Epithelial cell of proximal tubule (primary cell): ENCODE data around the gene PELI2. TPM values are rescaled to one million over a fixed set of nuclear protein-coding genes. Genes with fewer than 3 reads are reported as not detected.
A peak's percentile ranks its signal among the peaks of the same experiment; 100 is the strongest.

ENCODE experiments used
- DNase-seq: peaks from one replicate; pipeline ENCODE4 v3.0.0-alpha.2; 2011; ENCODE audit warnings: low read depth
- H3K4me3 ChIP-seq: 2 replicates; pipeline ENCODE4 v1.5.1; 2011; ENCODE audit warnings: low read depth, mild to moderate bottlenecking, low read length
- total RNA-seq: library from RNA; depleted of rRNA; stranded (reverse); fragments of >200 nt; gene quantifications from 2 replicates; pipeline ENCODE4 v1.2.3, GENCODE V29; 2015
- TF ChIP-seq, protein P1 (sequence below): conservative IDR thresholded peaks from 2 replicates; pipeline ENCODE4 v1.5.1; 2012; ENCODE audit warnings: low read depth, mild to moderate bottlenecking, low read length

PELI2 gene
- total RNA-seq, 1 donor from 2014 or later = 6.6 TPM

- DNase-seq = no peak
- TF ChIP-seq, protein P1, sequence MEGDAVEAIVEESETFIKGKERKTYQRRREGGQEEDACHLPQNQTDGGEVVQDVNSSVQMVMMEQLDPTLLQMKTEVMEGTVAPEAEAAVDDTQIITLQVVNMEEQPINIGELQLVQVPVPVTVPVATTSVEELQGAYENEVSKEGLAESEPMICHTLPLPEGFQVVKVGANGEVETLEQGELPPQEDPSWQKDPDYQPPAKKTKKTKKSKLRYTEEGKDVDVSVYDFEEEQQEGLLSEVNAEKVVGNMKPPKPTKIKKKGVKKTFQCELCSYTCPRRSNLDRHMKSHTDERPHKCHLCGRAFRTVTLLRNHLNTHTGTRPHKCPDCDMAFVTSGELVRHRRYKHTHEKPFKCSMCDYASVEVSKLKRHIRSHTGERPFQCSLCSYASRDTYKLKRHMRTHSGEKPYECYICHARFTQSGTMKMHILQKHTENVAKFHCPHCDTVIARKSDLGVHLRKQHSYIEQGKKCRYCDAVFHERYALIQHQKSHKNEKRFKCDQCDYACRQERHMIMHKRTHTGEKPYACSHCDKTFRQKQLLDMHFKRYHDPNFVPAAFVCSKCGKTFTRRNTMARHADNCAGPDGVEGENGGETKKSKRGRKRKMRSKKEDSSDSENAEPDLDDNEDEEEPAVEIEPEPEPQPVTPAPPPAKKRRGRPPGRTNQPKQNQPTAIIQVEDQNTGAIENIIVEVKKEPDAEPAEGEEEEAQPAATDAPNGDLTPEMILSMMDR = no peak
Observed at GRCh38 chr14:56338674-56339073, 220.5 kb downstream of the PELI2 start.

GRCh38 chr14:56339855-56340701 lies 221.9 kb downstream of the PELI2 start:
- no peak overlapping the region for H3K4me3 ChIP-seq
- TF ChIP-seq, protein P1 = peak; percentile 94
- DNase-seq = peak; percentile 88

More at GRCh38 chr14:56338674-56339073, 220.5 kb downstream of the PELI2 start:
- no peak overlapping the region for H3K4me3 ChIP-seq

DNA sequence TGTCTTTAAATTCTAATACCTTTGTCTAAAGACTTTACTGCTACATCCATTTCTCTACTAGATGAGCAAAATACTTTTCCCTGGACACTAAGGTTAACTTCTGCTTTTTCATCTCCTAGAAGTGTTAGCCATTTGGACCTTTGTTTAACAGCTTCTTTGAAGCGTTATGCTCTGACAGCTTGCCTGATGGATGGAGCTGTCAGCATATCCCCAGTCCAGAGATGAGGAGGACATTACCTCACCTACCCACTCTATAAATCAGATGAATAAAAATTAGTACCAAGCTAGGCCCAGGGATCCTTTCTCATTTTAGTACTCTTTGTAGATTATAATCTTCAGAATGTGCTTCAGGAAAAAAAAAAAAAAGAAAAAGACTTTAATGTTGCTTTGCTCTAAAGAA lies 222.7 kb downstream of the PELI2 start:
- TF ChIP-seq, protein P1 = no peak
- H3K4me3 ChIP-seq = no peak overlapping the region
- no peak for DNase-seq

DNA sequence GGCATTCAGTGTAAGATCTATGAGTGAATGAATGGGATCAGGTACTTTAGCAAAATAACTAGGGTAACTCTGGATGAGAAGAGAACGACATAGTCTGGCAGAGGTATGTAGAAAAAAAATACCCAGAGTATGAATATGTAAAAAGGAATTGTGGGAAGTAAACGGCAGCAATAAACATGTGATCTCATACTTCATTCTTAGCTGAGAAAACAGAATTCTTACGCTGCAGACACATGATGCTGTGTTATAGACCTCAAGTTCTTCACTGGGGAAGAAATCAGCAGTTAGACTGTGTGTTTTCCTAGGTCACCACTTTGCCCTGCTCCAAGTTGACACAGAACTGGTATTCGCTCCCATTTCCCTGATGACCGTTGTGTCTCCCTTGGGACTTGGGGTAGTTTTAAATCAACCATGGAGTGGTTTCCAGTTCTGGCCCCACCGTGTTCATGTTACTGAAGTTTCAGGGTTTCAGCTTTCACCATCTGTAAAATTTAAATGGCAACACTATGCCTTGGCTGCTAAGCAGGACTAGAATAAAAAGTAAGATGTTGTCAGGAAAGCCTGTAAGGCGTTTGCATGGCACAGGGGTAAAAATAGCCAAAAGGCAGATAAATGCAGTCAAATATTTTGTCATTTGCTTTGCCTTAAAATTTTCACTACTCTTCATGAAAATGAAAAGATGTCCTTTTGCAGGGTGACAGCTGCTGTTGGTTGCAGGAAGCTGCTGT lies 223.7 kb downstream of the PELI2 start:
- TF ChIP-seq, protein P1 = no peak
- H3K4me3 ChIP-seq = no peak overlapping the region
- DNase-seq = no peak

- DNase-seq = no peak
- H3K4me3 ChIP-seq = no peak overlapping the region
- TF ChIP-seq, protein P1 = no peak
Observed at GRCh38 chr14:56342494-56342942, 224.3 kb downstream of the PELI2 start.

- TF ChIP-seq, protein P1 = no peak
- no peak overlapping the region for H3K4me3 ChIP-seq
- no peak for DNase-seq
Observed at GRCh38 chr14:56349960-56350359, 231.7 kb downstream of the PELI2 start.
